HEK293T (cell line): Measurements from ENCODE around the gene PPFIBP2.
"Not testable (repeated sequence)": the region's sequence is repeated elsewhere in the genome, so short reads cannot be mapped to it uniquely, and the experiment has no call there.

Source experiments
- ARNT ChIP-seq: fragments of 450-650 bp; IDR thresholded peaks from 2 replicates; pipeline ENCODE4 v1.6.1; 2017; ENCODE audit warnings: mild to moderate bottlenecking
- ELF4 ChIP-seq: fragments of 450-650 bp; IDR thresholded peaks from 2 replicates; pipeline ENCODE4 v1.6.1; 2017; ENCODE audit warnings: antibody characterized with exemption
- LEF1 ChIP-seq: fragments of 450-650 bp; IDR thresholded peaks from 2 replicates; pipeline ENCODE4 v1.6.1; 2017; ENCODE audit warnings: mild to moderate bottlenecking, borderline replicate concordance
- ZNF384 ChIP-seq: fragments of 450-650 bp; IDR thresholded peaks from 2 replicates; pipeline ENCODE4 v1.6.1; 2016

DNA sequence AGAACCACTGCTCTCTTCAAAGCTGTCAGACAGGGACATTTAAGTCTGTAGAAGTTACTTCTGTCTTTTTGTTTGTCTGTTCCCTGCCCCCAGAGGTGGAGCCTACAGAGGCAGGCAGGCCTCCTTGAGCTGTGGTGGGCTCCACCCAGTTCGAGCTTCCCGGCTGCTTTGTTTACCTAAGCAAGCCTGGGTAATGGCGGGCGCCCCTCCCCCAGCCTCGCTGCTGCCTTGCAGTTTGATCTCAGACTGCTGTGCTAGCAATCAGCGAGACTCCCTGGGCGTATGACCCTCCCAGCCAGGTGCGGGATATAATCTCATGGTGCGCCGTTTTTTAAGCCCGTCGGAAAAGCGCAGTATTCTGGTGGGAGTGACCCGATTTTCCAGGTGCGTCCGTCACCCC is 149.7 kb downstream of the PPFIBP2 start:
- TF ChIP-seq ELF4, LEF1, ARNT, ZNF384: not testable (repeated sequence)
